SK-MEL-5 (cell line): Measurements from ENCODE around the gene ST6GALNAC6. TPM values are rescaled to one million over a fixed set of nuclear protein-coding genes. Genes with fewer than 3 reads are reported as not detected.
"Not testable (repeated sequence)": the region's sequence is repeated elsewhere in the genome, so short reads cannot be mapped to it uniquely, and the experiment has no call there.

Source experiments
- DNase-seq: peaks from one replicate; pipeline ENCODE4 v3.0.0-alpha.2; 2016; ENCODE audit warnings: low read depth, low spot score
- in situ Hi-C: cut with HindIII; loops from 2 replicates; pipeline ENCODE4 v1.10.0; 2016; ENCODE audit warnings: low sequenced_read_pairs, high pct_unique_total_duplicates, low pct_unique_long_range_greater_than_20kb
- total RNA-seq: library from RNA; depleted of rRNA; stranded (reverse); fragments of >200 nt; shearing (Covaris generic); gene quantifications from 2 replicates; pipeline ENCODE4 v1.2.3, GENCODE V29; 2014

Gene ST6GALNAC6
- total RNA-seq, 1 experiment from 2014 or later = 10.1 TPM

- DNase-seq, in situ Hi-C loops: not testable (repeated sequence)
These were observed 17.7 kb downstream of the ST6GALNAC6 start for GRCh38 chr9:127881715-127882114.

GRCh38 chr9:127880143-127880542 lies 19.3 kb downstream of the ST6GALNAC6 start:
- no peak for DNase-seq
- in situ Hi-C loops = no loop called here

GRCh38 chr9:127878652-127879390 lies 20.6 kb downstream of the ST6GALNAC6 start:
- in situ Hi-C loops = no loop called here
- no peak for DNase-seq

- no peak for DNase-seq
- in situ Hi-C loops = no loop called here
These were observed 21.3 kb downstream of the ST6GALNAC6 start for GRCh38 chr9:127878001-127878651.

GRCh38 chr9:127877566-127877998 lies 21.8 kb downstream of the ST6GALNAC6 start, which contains the start of gene AK1:
AK1 (minus strand) TSS chr9:127877675; CDS start chr9:127874617, 3,058 bp downstream.
- in situ Hi-C loops = no loop called here
- DNase-seq = peak; percentile 61

- in situ Hi-C loops = no loop called here
- no peak for DNase-seq
These were observed 22.4 kb downstream of the ST6GALNAC6 start for GRCh38 chr9:127876764-127877562.

GRCh38 chr9:127876026-127876763 lies 23.2 kb downstream of the ST6GALNAC6 start:
- no peak for DNase-seq
- in situ Hi-C loops = no loop called here

- DNase-seq = no peak
- in situ Hi-C loops = no loop called here
These were observed 24.0 kb downstream of the ST6GALNAC6 start for GRCh38 chr9:127875306-127875966.

GRCh38 chr9:127874301-127875221 lies 24.8 kb downstream of the ST6GALNAC6 start:
- in situ Hi-C loops = no loop called here
- no peak for DNase-seq

- in situ Hi-C loops = no loop called here
- DNase-seq = no peak
These were observed 25.5 kb downstream of the ST6GALNAC6 start for GRCh38 chr9:127873886-127874285.

GRCh38 chr9:127873223-127873691 lies 26.1 kb downstream of the ST6GALNAC6 start:
- in situ Hi-C loops = no loop called here
- DNase-seq = no peak

GRCh38 chr9:127872369-127873222 lies 26.8 kb downstream of the ST6GALNAC6 start:
- in situ Hi-C loops = no loop called here
- no peak for DNase-seq

GRCh38 chr9:127871531-127871930 lies 27.9 kb downstream of the ST6GALNAC6 start:
- in situ Hi-C loops = no loop called here
- DNase-seq = no peak

- no peak for DNase-seq
- in situ Hi-C loops = no loop called here
These were observed 28.5 kb downstream of the ST6GALNAC6 start for GRCh38 chr9:127870887-127871286.

GRCh38 chr9:127870153-127870491 lies 29.3 kb downstream of the ST6GALNAC6 start:
- in situ Hi-C loops, DNase-seq: not testable (repeated sequence)
